Thyroid gland (tissue), 4 donors: Measurements from ENCODE around the gene PI16. TPM values are rescaled to one million over a fixed set of nuclear protein-coding genes. Genes with fewer than 3 reads are reported as not detected.

ENCODE experiments used
- DNase-seq, 2 donors: peaks; one replicate each; pipeline ENCODE4 v3.0.0-alpha.2; 2019
- H3K27ac ChIP-seq, 3 donors: fragments of 200-600 bp; sonication (generic); 1 replicate in 2 of 3; 2 replicates in 1 of 3; pipeline ENCODE4 v1.5.1; 2016 to 2019; ENCODE audit warnings: mild to moderate bottlenecking in 1 of 3, moderate library complexity in 1 of 3
- H3K27me3 ChIP-seq: fragments of 200-600 bp; sonication (generic); one replicate; pipeline ENCODE4 v1.5.1; 2019
- H3K36me3 ChIP-seq, 2 donors: fragments of 200-600 bp; sonication (generic); one replicate each; pipeline ENCODE4 v1.5.1; 2016 to 2019
- H3K4me1 ChIP-seq, 2 donors: fragments of 200-600 bp; sonication (generic); one replicate each; pipeline ENCODE4 v1.5.1; 2017 to 2019
- H3K4me3 ChIP-seq, 3 donors: fragments of 200-600 bp; sonication (generic); replicated peaks in 1 of 3; 1 replicate in 2 of 3; 2 replicates in 1 of 3; pipeline ENCODE4 v1.5.1; 2016; ENCODE audit warnings: mild to moderate bottlenecking in 1 of 3
- H3K9me3 ChIP-seq: fragments of 200-600 bp; sonication (generic); one replicate; pipeline ENCODE4 v1.5.1; 2017
- CTCF ChIP-seq, 6 experiments: fragments of 200-600 bp in 3 of 6; fragments of 450-650 bp in 3 of 6; sonication (generic) in 3 of 6; IDR thresholded peaks; one replicate each; pipeline ENCODE4 v1.5.1; 2016 to 2019; ENCODE audit warnings: antibody characterized with exemption in 6 of 6, mild to moderate bottlenecking in 2 of 6, inconsistent platforms in 1 of 6, moderate library complexity in 1 of 6
- POLR2A ChIP-seq, 2 donors: fragments of 450-650 bp; IDR thresholded peaks; one replicate each; pipeline ENCODE4 v1.6.1; 2017; ENCODE audit warnings: antibody characterized with exemption in 2 of 2, mild to moderate bottlenecking in 2 of 2, moderate library complexity in 1 of 2
- WGBS, 2 donors: methylation state at CpG; one replicate each; pipeline ENCODE4 v1.1.5; 2017; 5-methylcytosine and 5-hydroxymethylcytosine counted together
- intact Hi-C: fragments of 100-400 bp; cut with DNase I; formaldehyde crosslinking; loops from one replicate; pipeline ENCODE4 v1.15.1; 2023
- total RNA-seq, 4 donors: library from RNA; depleted of rRNA; stranded (reverse); fragments of >200 nt; gene quantifications; one replicate each; pipeline ENCODE4 v1.2.3, GENCODE V29; 2016

The PI16 gene
- total RNA-seq, 4 donors from 2014 or later: 5.1 to 22.9 (median 9.1) TPM

- Histone ChIP-seq H3K27ac (peak overlapping the region; percentile 86 to 95 (median 91)), H3K36me3 (peaks cover 0 to 4% of the 10 kb centered on the region in 2 donors), H3K4me3 (no peak overlapping the region)
Measured at GRCh38 chr6:36915599-36915998, 38.9 kb upstream of the PI16 start.

GRCh38 chr6:36916126-36916525, 38.4 kb upstream of the PI16 start:
- H3K4me1 ChIP-seq: peaks cover 49 to 61% of the 10 kb centered on the region in 2 donors

More at GRCh38 chr6:36915599-36915998, 38.9 kb upstream of the PI16 start:
- H3K9me3 ChIP-seq: no peaks in the 10 kb centered on the region
- H3K27me3 ChIP-seq: no peaks in the 10 kb centered on the region
- no peak for DNase-seq
- peaks cover 49 to 61% of the 10 kb centered on the region in 2 donors for H3K4me1 ChIP-seq
- intact Hi-C loops: loop anchor here (10.0 kb wide), 1 partner anchor 99 kb away; no protein-coding TSS in a partner anchor
- TF ChIP-seq CTCF (IDR thresholded peaks at IDR 0.05): no peak
- TF ChIP-seq POLR2A (IDR thresholded peaks at IDR 0.05): no peak
- 85 to 89% methylated on average over 4 of the region's 4 CpGs for WGBS, 2 donors

GRCh38 chr6:36917541-36918193, 36.9 kb upstream of the PI16 start:
- Histone ChIP-seq H3K27me3 (no peaks in the 10 kb centered on the region), H3K4me1 (peaks cover 49 to 57% of the 10 kb centered on the region in 2 donors), H3K9me3 (no peaks in the 10 kb centered on the region), H3K27ac (peak overlapping the region; percentile 86 to 95 (median 91)), H3K36me3 (peaks cover 0 to 4% of the 10 kb centered on the region in 2 donors), H3K4me3 (no peak overlapping the region)
- intact Hi-C loops: loop anchor here (10.0 kb wide), 1 partner anchor 97 kb away; no protein-coding TSS in a partner anchor
- TF ChIP-seq POLR2A (IDR thresholded peaks at IDR 0.05) (no peak), CTCF (IDR thresholded peaks at IDR 0.05) (peak in 1 of 6 experiments; percentile 10)
- WGBS, 2 donors: 25 to 35% methylated on average over 9 to 10 of the region's 10 CpGs
- DNase-seq: peak; percentile 33 to 38

More at GRCh38 chr6:36916126-36916525, 38.4 kb upstream of the PI16 start:
- no peaks in the 10 kb centered on the region for H3K27me3 ChIP-seq
- intact Hi-C loops: loop anchor here (10.0 kb wide), 1 partner anchor 99 kb away; no protein-coding TSS in a partner anchor
- H3K9me3 ChIP-seq: no peaks in the 10 kb centered on the region
- WGBS, 2 donors: 71 to 82% methylated on average over 2 of the region's 2 CpGs
- H3K36me3 ChIP-seq: peaks cover 0 to 4% of the 10 kb centered on the region in 2 donors
- no peak for DNase-seq
- peak overlapping the region; percentile 86 to 95 (median 91) for H3K27ac ChIP-seq
- TF ChIP-seq CTCF (IDR thresholded peaks at IDR 0.05): no peak
- no peak for TF ChIP-seq POLR2A (IDR thresholded peaks at IDR 0.05)
- H3K4me3 ChIP-seq: no peak overlapping the region

- 94 to 96% methylated on average over 4 of the region's 4 CpGs for WGBS, 2 donors
- Histone ChIP-seq H3K27ac (peak overlapping the region in 1 of 3 donors; percentile 95), H3K9me3 (no peaks in the 10 kb centered on the region), H3K36me3 (peaks cover 7 to 13% of the 10 kb centered on the region in 2 donors), H3K4me1 (peaks cover 35 to 41% of the 10 kb centered on the region in 2 donors), H3K27me3 (no peaks in the 10 kb centered on the region), H3K4me3 (no peak overlapping the region)
- TF ChIP-seq CTCF (IDR thresholded peaks at IDR 0.05) (no peak), POLR2A (IDR thresholded peaks at IDR 0.05) (no peak)
- DNase-seq: no peak
- intact Hi-C loops: no loop called here
Measured at GRCh38 chr6:36920049-36920448, 34.5 kb upstream of the PI16 start.

- no peak overlapping the region for H3K27ac ChIP-seq
- peaks cover 7 to 13% of the 10 kb centered on the region in 2 donors for H3K36me3 ChIP-seq
- H3K9me3 ChIP-seq: no peaks in the 10 kb centered on the region
- no peak for DNase-seq
- H3K27me3 ChIP-seq: no peaks in the 10 kb centered on the region
- WGBS, 2 donors: 72 to 79% methylated on average over 5 of the region's 5 CpGs
- no peak for TF ChIP-seq CTCF (IDR thresholded peaks at IDR 0.05)
- TF ChIP-seq POLR2A (IDR thresholded peaks at IDR 0.05): no peak
- peaks cover 34 to 40% of the 10 kb centered on the region in 2 donors for H3K4me1 ChIP-seq
- no peak overlapping the region for H3K4me3 ChIP-seq
- intact Hi-C loops: no loop called here
Measured at GRCh38 chr6:36920546-36920945, 34.0 kb upstream of the PI16 start.
